ENCODE measurements around the gene CEACAM4. TPM values are rescaled to one million over a fixed set of nuclear protein-coding genes. Genes with fewer than 3 reads are reported as not detected.

The CEACAM4 gene
- total RNA-seq, 6 donors from 2014 or later = 1.7 to 8.6 (median 5.0) TPM

DNA sequence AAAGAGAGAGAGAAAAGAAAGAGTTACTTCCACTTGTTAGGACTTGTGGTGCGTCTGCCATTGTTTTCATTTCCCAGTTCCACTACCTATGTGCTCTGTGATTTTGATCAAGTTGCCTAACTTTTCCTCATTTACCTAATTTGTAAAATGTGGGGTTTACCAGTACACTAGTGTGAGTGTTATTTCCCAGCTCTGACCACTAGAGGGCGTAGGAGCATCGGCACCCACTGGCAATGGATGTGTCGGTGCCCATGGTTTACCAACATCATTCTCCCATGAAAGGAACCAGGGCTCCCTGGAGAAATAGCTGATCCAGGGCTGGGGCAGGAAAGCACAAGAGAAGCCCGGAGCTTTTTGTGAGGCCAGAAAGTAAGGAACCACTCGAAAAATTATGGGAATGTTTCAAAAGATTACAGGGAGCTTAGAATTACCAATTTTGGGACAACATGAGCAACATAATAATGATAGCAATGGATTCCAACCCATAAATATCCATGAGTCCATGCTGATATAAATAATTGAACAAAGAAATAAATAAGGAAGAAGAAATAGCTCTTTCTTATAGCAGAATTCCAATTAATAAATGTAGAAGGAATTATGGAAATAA is 15.1 kb upstream of the CEACAM4 start:
- Histone ChIP-seq H3K36me3 (no peaks in the 10 kb centered on the region), H3K27me3 (no peaks in the 10 kb centered on the region), H3K4me3 (no peak overlapping the region), H3K9me3 (no peaks in the 10 kb centered on the region), H3K27ac (no peak overlapping the region), H3K4me1 (no peaks in the 10 kb centered on the region)
- TF ChIP-seq POLR2AphosphoS5 (IDR thresholded peaks at IDR 0.05) = no peak
- TF ChIP-seq EP300 (IDR thresholded peaks at IDR 0.05) = no peak
- no peak for TF ChIP-seq POLR2A (IDR thresholded peaks at IDR 0.05)
- TF ChIP-seq CTCF (IDR thresholded peaks at IDR 0.05) = peak; percentile 66 to 86 (median 82)
- ATAC-seq (ENCODE audit: low FRiP score in 2 of 2) = peak; percentile 83
- WGBS, 2 donors = 6% methylated on average over 6 of the region's 6 CpGs
- DNase-seq = peak in 1 of 2 donors; percentile 83

GRCh38 chr19:41638641-41639081 is 11.8 kb upstream of the CEACAM4 start:
- no peak overlapping the region for H3K4me3 ChIP-seq
- no peaks in the 10 kb centered on the region for H3K4me1 ChIP-seq
- ATAC-seq (ENCODE audit: low FRiP score in 2 of 2) = no peak
- WGBS, 2 donors = 14 to 20% methylated on average over 5 to 6 of the region's 6 CpGs
- TF ChIP-seq EP300 (IDR thresholded peaks at IDR 0.05) (no peak), CTCF (IDR thresholded peaks at IDR 0.05) (no peak), POLR2AphosphoS5 (IDR thresholded peaks at IDR 0.05) (no peak), POLR2A (IDR thresholded peaks at IDR 0.05) (no peak)
- peak overlapping the region; percentile 34 to 57 (median 42) for H3K27ac ChIP-seq
- no peak for DNase-seq
- no peaks in the 10 kb centered on the region for H3K27me3 ChIP-seq
- no peaks in the 10 kb centered on the region for H3K36me3 ChIP-seq
- no peaks in the 10 kb centered on the region for H3K9me3 ChIP-seq

GRCh38 chr19:41637484-41637883 is 10.6 kb upstream of the CEACAM4 start:
- 36 to 52% methylated on average over 2 of the region's 2 CpGs for WGBS, 2 donors
- TF ChIP-seq POLR2AphosphoS5 (IDR thresholded peaks at IDR 0.05) (peak in 1 of 2 donors; percentile 34), POLR2A (IDR thresholded peaks at IDR 0.05) (no peak), EP300 (IDR thresholded peaks at IDR 0.05) (no peak), CTCF (IDR thresholded peaks at IDR 0.05) (no peak)
- H3K27ac ChIP-seq = peak overlapping the region in 1 of 4 donors; percentile 63
- no peak overlapping the region for H3K4me3 ChIP-seq
- peak in 1 of 2 donors; percentile 69 for DNase-seq
- peak; percentile 55 to 63 for ATAC-seq (ENCODE audit: low FRiP score in 2 of 2)
- H3K4me1 ChIP-seq = no peaks in the 10 kb centered on the region
- H3K9me3 ChIP-seq = no peaks in the 10 kb centered on the region
- H3K36me3 ChIP-seq = no peaks in the 10 kb centered on the region
- no peaks in the 10 kb centered on the region for H3K27me3 ChIP-seq

DNA sequence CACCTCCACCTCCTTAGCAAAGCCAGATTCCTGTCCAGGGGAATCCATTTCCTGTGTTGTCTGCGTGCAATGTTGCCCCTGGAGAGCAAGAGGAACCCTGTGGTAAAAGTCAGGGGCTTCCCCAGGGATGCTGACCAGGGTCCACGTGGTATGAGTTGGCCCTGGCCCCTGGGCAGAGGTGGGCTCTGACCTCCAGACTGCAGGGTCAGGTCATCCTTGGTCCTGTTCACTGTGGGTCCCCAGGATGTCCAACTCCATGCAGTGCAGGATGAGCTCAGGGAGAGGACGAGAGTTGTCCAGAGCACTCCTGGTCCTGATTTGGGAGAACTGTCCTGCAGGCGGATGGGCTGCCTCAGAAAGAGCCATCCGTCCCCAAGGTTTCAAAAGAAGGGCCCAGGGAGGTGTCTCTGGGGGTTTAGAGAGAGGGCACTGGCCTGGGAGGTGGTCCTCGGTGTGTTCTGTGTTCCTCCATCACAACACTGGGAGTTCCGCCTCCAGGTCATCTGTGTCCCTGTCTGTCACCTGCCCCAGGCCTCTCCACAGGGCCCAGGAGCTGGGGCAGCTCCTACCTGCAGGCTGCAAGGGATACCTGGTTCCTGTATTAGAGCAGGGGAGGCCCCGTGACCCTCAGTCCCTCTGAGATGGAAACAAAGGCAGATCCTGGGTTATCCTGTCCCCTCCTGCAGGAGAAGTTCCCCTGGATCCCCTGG is 1.2 kb upstream of the CEACAM4 start:
- TF ChIP-seq EP300 (IDR thresholded peaks at IDR 0.05) = no peak
- no peak for TF ChIP-seq POLR2AphosphoS5 (IDR thresholded peaks at IDR 0.05)
- TF ChIP-seq CTCF (IDR thresholded peaks at IDR 0.05) = no peak
- no peak for TF ChIP-seq POLR2A (IDR thresholded peaks at IDR 0.05)
- H3K27me3 ChIP-seq = no peaks in the 10 kb centered on the region
- H3K4me3 ChIP-seq = no peak overlapping the region
- H3K27ac ChIP-seq = no peak overlapping the region
- DNase-seq (no peak), ATAC-seq (ENCODE audit: low FRiP score in 2 of 2) (no peak)
- peaks cover 0 to 11% (median 1%) of the 10 kb centered on the region in 4 donors for H3K9me3 ChIP-seq
- no peaks in the 10 kb centered on the region for H3K36me3 ChIP-seq
- H3K4me1 ChIP-seq = peaks cover 0 to 8% (median 1%) of the 10 kb centered on the region in 4 donors
- WGBS, 2 donors = 84 to 85% methylated on average over 5 to 7 of the region's 8 CpGs

Measured in upper lobe of left lung (tissue), 6 donors.